HG03378 (cell line): Measurements from ENCODE around the gene PDGFRB.

Experiments
- ATAC-seq: cut with Tn5 transposase; IDR thresholded peaks from one replicate; pipeline ENCODE4 v1.9.1; 2021; ENCODE audit warnings: mild to moderate bottlenecking, moderate library complexity; ENCODE audit not compliant: unreplicated experiment

PDGFRB gene

DNA sequence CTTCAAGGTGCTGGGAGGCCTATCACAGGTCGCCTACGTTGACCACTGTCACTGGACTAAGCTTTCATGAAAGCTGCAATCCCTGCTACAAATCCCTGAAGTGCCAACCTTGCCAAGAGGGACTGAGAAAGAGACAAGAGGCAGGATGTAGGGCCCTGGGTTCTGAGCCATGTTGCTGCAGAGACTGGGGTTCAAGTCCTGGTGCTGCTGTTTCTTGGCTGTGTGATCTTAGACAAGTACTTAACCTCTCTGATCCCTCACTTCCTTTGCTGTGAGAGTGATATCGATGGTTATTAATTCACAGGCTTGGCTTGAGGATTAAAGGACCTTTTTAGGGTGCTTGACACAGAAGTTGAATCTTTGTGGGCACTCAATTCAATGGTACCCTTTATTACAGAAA lies 84.8 kb downstream of the PDGFRB start:
- ATAC-seq = no peak

- no peak for ATAC-seq
Observed at GRCh38 chr5:150069672-150070627, 85.7 kb downstream of the PDGFRB start.

- no peak for ATAC-seq
Observed at GRCh38 chr5:150068961-150069645, 86.5 kb downstream of the PDGFRB start.

- no peak for ATAC-seq
Observed at GRCh38 chr5:150068472-150068871, 87.2 kb downstream of the PDGFRB start.

DNA sequence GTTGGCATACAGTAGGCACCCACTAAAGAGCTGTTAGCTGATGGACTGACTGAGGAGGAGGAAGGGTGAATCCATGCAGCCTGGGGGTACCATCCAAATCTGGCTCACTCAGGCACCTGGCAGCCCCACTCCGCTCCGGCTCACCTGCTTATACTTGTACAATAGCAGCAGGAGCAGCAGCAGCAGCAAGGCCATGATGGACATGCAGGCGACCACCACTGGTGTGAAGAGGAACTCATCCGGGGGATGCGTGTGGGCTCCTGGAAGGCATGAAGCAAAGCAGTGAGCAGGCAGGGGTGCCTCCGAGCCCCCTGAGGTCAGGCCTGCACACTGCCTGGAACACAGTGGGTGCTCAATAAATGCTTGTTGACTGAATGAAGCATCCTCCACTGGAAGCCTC lies 87.6 kb downstream of the PDGFRB start:
- ATAC-seq = no peak

DNA sequence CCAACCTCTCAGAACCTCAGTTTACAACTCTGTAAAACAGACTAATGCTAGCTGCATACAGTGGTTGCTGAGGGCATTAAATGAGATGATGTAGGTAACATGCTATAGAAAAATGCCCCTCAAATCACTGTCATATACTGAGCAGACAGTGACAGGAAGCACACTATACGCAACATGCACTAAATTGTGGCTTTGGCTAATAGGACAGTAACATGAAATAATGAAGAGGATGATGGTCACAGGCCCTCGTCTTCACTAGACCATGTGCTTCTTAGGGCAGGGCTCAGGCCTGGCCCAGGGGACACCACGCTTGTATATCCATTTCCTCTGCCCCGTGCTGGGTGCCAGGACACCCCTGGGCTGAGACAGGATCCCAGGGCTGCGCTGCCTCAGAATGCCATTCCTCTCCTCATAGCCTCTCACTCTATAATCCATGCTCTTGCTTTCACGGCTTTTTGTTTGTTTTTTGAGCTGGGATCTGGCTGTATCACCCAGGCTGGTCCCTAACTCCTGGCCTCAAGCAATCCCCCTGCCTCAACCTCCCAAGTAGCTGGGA lies 88.2 kb downstream of the PDGFRB start:
- peak; percentile 14 for ATAC-seq

DNA sequence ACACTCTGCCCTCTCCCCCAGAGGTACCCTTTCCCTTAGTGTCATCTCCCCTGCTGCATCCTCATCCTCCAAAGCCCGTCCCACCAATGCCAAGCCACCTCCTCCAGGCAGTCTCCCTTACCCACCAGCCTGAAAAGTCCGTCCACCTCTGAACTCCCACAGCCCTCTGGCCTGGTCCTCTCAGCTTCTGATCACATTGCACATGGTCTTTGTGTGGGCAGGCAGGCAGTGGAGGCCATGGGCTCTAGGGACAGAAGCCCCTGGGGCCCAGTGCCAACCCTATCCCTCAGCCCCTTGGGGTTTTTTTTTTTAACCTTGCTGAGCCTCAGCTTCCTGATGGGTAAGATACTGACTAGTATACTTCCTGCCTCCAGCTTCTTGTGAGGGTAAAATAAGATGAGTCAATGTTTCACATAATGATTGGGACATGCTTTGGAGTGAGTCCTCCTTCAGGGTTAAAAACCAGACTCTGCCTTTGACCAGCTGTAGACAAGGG lies 88.7 kb downstream of the PDGFRB start:
- ATAC-seq = peak; percentile 83

GRCh38 chr5:150066436-150066835 lies 89.2 kb downstream of the PDGFRB start:
- no peak for ATAC-seq

GRCh38 chr5:150065886-150066285 lies 89.8 kb downstream of the PDGFRB start:
- no peak for ATAC-seq

GRCh38 chr5:150065346-150065745 lies 90.3 kb downstream of the PDGFRB start:
- ATAC-seq = no peak

- ATAC-seq = no peak
Observed at GRCh38 chr5:150064681-150065220, 90.9 kb downstream of the PDGFRB start.
